ENCODE measurements around the gene CPNE4.

DNA sequence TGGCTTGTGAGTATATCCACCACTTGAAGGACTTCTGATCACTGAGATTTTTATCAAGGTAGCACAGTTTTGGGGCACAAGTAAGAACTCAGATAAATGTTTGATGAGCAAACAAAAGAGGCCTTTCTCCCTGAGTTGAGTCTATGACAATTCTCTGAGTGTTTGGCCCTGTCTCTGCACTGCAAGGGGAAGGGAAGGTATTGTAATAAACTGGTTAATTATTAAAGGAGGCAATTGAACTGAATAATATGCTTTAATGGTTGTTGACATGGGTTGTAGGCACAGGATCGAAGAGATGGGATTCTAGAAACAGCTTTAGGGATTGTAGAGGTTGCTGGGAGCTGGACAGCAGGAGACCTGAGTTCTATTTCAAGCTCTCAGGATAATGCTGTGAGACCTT, 437.0 kb downstream of the CPNE4 start:
- TF ChIP-seq SUZ12 (IDR thresholded peaks at IDR 0.05; ENCODE audit: extremely low read depth, insufficient read depth, insufficient read length) (no peak), ZNF274 (IDR thresholded peaks at IDR 0.05; ENCODE audit: low read depth, low read length) (no peak)
